Stimulated activated CD8-positive, alpha-beta memory T cell treated with anti-CD3 and anti-CD28 coated beads, Interleukin-15, amount 100 ng/mL, for 48 hours (primary cell): ENCODE measurements around the gene ZSCAN9.
A peak's percentile ranks its signal among the peaks of the same experiment; 100 is the strongest.

Experiments used
- DNase-seq, 2 donors: peaks; one replicate each; pipeline ENCODE4 v3.0.0-alpha.2; 2020; ENCODE audit warnings: low read depth in 2 of 2

ZSCAN9 gene

DNA sequence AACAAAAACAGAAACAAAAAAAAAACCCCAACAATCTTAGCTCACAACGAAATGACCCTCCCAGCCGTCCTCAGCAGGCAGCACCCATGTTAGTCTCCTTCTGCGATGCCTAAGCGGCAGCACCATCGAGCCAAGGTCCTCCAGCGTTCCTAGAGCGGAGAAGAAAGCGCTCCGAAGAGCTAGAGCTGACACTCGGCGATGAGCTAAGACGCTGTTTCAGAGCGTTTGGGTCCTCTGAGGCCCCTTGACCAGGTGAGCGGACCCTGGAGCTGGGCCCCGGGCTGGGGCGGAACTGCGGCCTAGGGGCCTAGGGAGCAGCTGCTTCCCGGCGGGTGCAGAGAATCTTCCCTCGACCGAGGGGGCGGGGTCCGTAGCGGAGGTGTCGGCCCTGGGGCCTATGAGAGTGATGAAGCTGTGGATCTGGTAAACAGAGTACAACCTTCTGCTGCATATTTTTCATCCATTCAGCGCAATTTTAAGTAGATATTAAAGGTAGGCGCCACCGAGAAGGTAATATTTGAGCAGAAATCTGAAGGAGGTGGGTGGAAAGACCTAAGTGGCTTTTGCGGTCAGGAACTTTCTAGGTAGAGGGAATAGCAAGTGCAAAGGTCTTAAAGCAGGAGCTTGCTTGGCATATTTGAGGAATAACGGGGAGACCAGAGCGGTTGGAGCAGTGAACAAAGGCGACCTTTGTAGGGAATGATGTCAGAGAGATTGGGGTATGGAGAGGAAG, 42.1 kb downstream of the ZSCAN9 start, which contains the start of gene ZSCAN26:
Gene ZSCAN26, plus strand, starts transcription at position 182 of the 733 bp plus-strand sequence. CDS start 4,777 bp downstream, outside the sequence.
- peak; percentile 66 to 75 for DNase-seq

DNA sequence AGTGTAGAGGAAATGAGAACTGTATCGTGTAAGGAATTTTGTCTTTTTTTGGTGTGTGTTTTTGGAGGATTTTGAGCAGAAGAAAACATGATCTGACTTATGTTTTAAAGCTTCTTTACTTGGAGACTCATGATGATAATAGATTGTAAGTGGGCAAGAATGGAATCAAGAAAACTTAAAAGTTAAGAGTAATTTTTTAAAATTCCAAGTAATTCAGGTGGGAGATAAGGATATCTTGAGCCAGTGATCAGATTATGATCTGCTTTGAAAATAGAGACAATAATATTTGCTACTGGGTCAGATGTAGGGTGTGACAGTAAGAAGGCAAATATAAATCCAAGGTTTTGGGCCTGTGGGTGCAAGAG, 42.6 kb downstream of the ZSCAN9 start:
- DNase-seq, result no peak

GRCh38 chr6:28269492-28269891, 44.4 kb downstream of the ZSCAN9 start:
- DNase-seq, result no peak

DNA sequence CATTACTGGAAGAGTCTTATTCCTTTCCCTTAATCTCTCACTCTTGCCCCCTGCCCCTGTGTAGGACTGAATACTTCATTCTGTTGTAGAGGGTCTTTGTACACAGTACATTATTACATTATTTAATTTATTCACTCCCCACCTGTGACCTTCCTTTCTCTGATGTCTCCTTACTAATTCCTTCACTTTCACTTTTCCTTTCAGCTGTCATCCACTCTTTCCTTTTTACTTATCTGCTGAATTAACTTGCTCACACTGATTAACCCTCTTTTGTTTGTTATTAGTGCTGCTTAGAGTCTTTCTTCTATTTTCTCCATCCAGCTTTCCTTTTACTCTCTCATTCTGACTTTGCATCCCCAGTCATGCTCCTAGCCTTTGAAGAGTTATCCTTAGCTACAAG, 49.8 kb downstream of the ZSCAN9 start:
- no peak for DNase-seq

DNA sequence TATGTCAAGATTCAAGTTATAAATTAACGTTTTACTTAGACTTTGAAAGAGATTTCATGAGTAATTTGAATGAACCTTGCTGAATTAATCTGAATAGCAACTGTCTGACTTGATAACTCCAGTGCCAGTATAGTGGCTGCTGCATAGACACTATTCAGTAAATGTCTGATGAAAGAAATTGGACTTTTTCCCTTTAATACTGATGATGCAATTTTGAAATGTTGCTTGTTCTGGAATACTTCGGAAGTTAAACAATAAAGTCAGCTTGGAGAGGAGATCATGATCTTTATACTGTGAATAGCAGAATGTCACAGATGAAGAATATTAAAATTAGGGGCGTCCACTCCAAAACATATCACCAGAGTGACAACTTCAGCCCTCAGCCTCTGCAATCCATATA, 52.7 kb downstream of the ZSCAN9 start:
- no peak for DNase-seq

- no peak for DNase-seq
Measured at GRCh38 chr6:28280595-28281287, 55.7 kb downstream of the ZSCAN9 start.

- DNase-seq, result peak; percentile 56 to 64
Measured at GRCh38 chr6:28281288-28282064, 56.4 kb downstream of the ZSCAN9 start, which contains the start of gene PGBD1. Gene PGBD1, plus strand, starts transcription at chr6:28281572. Its CDS starts 2,242 bp downstream, at chr6:28283814.

DNA sequence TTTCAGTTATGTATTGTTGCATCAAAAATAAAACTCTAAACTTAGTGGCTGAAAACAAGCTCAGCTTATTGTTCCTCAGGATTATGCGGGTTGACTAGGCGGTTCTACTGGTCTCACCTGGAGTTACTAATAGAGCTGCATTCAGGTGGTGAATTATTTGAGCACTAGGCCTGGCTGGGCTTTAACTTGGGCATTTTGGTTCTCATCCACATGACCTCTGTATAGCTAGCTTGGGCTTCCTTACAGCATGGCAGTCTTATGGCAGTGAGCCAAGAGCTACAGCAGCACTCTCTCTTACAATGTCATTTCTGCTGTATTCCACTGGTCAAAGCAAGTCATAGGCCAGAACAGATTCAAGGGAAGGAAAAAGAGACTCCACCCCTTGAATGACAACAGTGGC, 57.9 kb downstream of the ZSCAN9 start:
- DNase-seq, result no peak
